Gastrocnemius medialis (tissue), 4 donors: ENCODE measurements around the gene SMYD3.

ENCODE experiments used
- POLR2A ChIP-seq, 2 donors: fragments of 450-650 bp; IDR thresholded peaks; one replicate each; pipeline ENCODE4 v1.6.1; 2017; ENCODE audit warnings: antibody characterized with exemption in 2 of 2, mild to moderate bottlenecking in 2 of 2, moderate library complexity in 2 of 2
- TF ChIP-seq, protein P1 (sequence below), 5 experiments: fragments of 450-650 bp in 3 of 5; fragments of 200-600 bp in 2 of 5; sonication (generic) in 2 of 5; IDR thresholded peaks in 4 of 5; conservative IDR thresholded peaks in 1 of 5; 1 replicate in 4 of 5; 2 replicates in 1 of 5; pipeline ENCODE4 v1.5.1; 2016 to 2019; ENCODE audit warnings: antibody characterized with exemption in 5 of 5, mild to moderate bottlenecking in 3 of 5, moderate library complexity in 3 of 5

DNA sequence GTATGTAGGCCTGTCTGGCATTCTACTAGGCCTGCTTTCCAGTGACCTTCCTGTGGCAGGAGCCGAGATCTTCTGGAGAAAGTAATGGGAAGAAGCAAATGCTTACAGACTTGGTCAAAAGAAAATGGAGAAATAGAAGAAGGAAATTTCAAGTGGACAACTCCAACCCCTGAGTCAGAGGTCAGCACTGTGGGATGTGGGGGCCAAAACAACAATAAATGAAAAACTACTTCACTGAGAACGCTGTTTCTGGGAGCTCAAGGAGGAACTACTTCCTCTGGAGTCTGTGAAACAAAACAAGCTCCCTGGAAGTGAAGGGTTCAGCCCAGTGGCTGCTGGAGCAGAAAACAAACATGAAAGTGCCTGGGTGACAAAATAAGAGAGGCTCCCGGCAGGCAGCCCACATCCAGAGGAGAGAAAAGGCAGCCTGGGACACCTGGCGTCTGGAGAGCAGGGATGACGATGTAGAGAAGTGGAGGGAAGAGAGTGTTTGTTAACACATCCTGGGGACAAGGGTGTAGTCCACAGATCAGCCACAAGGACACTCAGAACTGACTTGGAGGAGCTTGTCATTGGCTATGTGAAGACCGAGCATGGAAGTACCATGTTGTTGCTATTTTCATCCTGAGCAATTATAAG is 355.2 kb downstream of the SMYD3 start:
- TF ChIP-seq, protein P1, sequence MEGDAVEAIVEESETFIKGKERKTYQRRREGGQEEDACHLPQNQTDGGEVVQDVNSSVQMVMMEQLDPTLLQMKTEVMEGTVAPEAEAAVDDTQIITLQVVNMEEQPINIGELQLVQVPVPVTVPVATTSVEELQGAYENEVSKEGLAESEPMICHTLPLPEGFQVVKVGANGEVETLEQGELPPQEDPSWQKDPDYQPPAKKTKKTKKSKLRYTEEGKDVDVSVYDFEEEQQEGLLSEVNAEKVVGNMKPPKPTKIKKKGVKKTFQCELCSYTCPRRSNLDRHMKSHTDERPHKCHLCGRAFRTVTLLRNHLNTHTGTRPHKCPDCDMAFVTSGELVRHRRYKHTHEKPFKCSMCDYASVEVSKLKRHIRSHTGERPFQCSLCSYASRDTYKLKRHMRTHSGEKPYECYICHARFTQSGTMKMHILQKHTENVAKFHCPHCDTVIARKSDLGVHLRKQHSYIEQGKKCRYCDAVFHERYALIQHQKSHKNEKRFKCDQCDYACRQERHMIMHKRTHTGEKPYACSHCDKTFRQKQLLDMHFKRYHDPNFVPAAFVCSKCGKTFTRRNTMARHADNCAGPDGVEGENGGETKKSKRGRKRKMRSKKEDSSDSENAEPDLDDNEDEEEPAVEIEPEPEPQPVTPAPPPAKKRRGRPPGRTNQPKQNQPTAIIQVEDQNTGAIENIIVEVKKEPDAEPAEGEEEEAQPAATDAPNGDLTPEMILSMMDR (IDR thresholded peaks at IDR 0.05 in 4 of 5, conservative IDR thresholded peaks at IDR 0.05 in 1 of 5): no peak
- TF ChIP-seq POLR2A (IDR thresholded peaks at IDR 0.05): no peak
